AG09309 (cell line): ENCODE results near the gene CPNE1.

ENCODE experiments used
- DNase-seq: peaks from one replicate; pipeline ENCODE4 v3.0.0-alpha.2; 2010; ENCODE audit warnings: low read depth
- H3K4me3 ChIP-seq: 2 replicates; pipeline ENCODE4 v1.5.1; 2011; ENCODE audit warnings: mild to moderate bottlenecking, low read depth, low read length, moderate library complexity; ENCODE audit not compliant: control insufficient read depth
- CTCF ChIP-seq: IDR thresholded peaks from 2 replicates; pipeline ENCODE4 v1.5.1; 2011; ENCODE audit warnings: mild to moderate bottlenecking, low read depth, low read length, inconsistent platforms; ENCODE audit not compliant: insufficient read depth, control insufficient read depth; ENCODE audit errors: missing control alignments

CPNE1 gene

GRCh38 chr20:35621560-35621946 is 43.1 kb downstream of the CPNE1 start:
- H3K4me3 ChIP-seq, result no peak overlapping the region
- DNase-seq, result no peak
- TF ChIP-seq CTCF, result no peak

- no peak overlapping the region for H3K4me3 ChIP-seq
- TF ChIP-seq CTCF, result no peak
- no peak for DNase-seq
These were observed 43.7 kb downstream of the CPNE1 start for GRCh38 chr20:35620818-35621559.

GRCh38 chr20:35619196-35620095 is 45.3 kb downstream of the CPNE1 start:
- peak; percentile 45 for TF ChIP-seq CTCF
- H3K4me3 ChIP-seq, result peak overlapping the region; percentile 61
- DNase-seq, result peak; percentile 21

GRCh38 chr20:35618263-35619131 is 46.2 kb downstream of the CPNE1 start:
- TF ChIP-seq CTCF, result no peak
- no peak for DNase-seq
- H3K4me3 ChIP-seq, result peak overlapping the region; percentile 61

- peak; percentile 13 for DNase-seq
- H3K4me3 ChIP-seq, result peak overlapping the region; percentile 61
These were observed 47.1 kb downstream of the CPNE1 start for GRCh38 chr20:35617397-35618262.

More at GRCh38 chr20:35617397-35618262, 47.1 kb downstream of the CPNE1 start:
- TF ChIP-seq CTCF, result peak; percentile 29
